CD4-positive, CD25-positive, alpha-beta regulatory T cell (primary cell): Measurements from ENCODE around the gene BIVM. TPM values are rescaled to one million over a fixed set of nuclear protein-coding genes. Genes with fewer than 3 reads are reported as not detected.

Experiments
- ATAC-seq, 2 donors: fragments of 150-1000 bp; cut with Tn5 transposase; one replicate each; pipeline ENCODE4 v1.10.0; 2021; ENCODE audit warnings: low read depth in 2 of 2, moderate number of reproducible peaks in 2 of 2, moderate library complexity in 1 of 2
- DNase-seq, 3 donors: peaks; one replicate each; pipeline versions ENCODE4 v3.0.0 to v3.0.0-alpha.2; 2012 to 2022; ENCODE audit warnings: mixed read lengths in 1 of 3
- H3K27ac ChIP-seq: one replicate; pipeline ENCODE4 v1.7.0; 2013; ENCODE audit warnings: mild to moderate bottlenecking, low read length; ENCODE audit not compliant: insufficient read depth, poor library complexity, severe bottlenecking
- H3K27me3 ChIP-seq: one replicate; pipeline ENCODE4 v1.7.0; 2013; ENCODE audit warnings: low read length; ENCODE audit not compliant: control insufficient read depth, insufficient read depth
- H3K36me3 ChIP-seq: one replicate; pipeline ENCODE4 v1.7.0; 2013; ENCODE audit warnings: mild to moderate bottlenecking, low read length, moderate library complexity; ENCODE audit not compliant: control insufficient read depth, insufficient read depth
- H3K4me1 ChIP-seq: 2 replicates; pipeline ENCODE4 v1.7.0; 2013; ENCODE audit warnings: mild to moderate bottlenecking, low read length; ENCODE audit not compliant: insufficient read depth, control insufficient read depth, poor library complexity, severe bottlenecking
- H3K4me3 ChIP-seq: one replicate; pipeline ENCODE4 v1.7.0; 2013; ENCODE audit warnings: low read depth, mild to moderate bottlenecking, low read length, moderate library complexity
- H3K9me3 ChIP-seq, 2 experiments: 1 replicate in 1 of 2; 2 replicates in 1 of 2; pipeline ENCODE4 v1.7.0; 2013; ENCODE audit warnings: low read length in 2 of 2, mild to moderate bottlenecking in 1 of 2, moderate library complexity in 1 of 2; ENCODE audit not compliant: control insufficient read depth in 2 of 2
- H3K27ac Mint-ChIP-seq, 3 donors: one replicate each; pipeline ENCODE4 v1.8.0; 2020 to 2022; ENCODE audit warnings: mild to moderate bottlenecking in 3 of 3, mixed read lengths in 3 of 3, moderate library complexity in 2 of 3
- H3K27me3 Mint-ChIP-seq: one replicate; pipeline ENCODE4 v1.8.0; 2022; ENCODE audit warnings: mild to moderate bottlenecking, mixed read lengths
- H3K36me3 Mint-ChIP-seq: one replicate; pipeline ENCODE4 v1.8.0; 2020; ENCODE audit warnings: mixed read lengths
- H3K4me1 Mint-ChIP-seq, 4 donors: one replicate each; pipeline ENCODE4 v1.8.0; 2020 to 2022; ENCODE audit warnings: mixed read lengths in 4 of 4, mild to moderate bottlenecking in 1 of 4
- H3K4me3 Mint-ChIP-seq, 4 donors: one replicate each; pipeline ENCODE4 v1.8.0; 2020 to 2022; ENCODE audit warnings: mild to moderate bottlenecking in 4 of 4, mixed read lengths in 4 of 4, moderate library complexity in 3 of 4
- H3K9me3 Mint-ChIP-seq, 7 donors: one replicate each; pipeline ENCODE4 v1.8.0; 2020 to 2022; ENCODE audit warnings: mixed read lengths in 7 of 7, mild to moderate bottlenecking in 3 of 7, moderate library complexity in 2 of 7
- polyA plus RNA-seq, 4 donors: library from polyadenylated mRNA; unstranded; fragments of 300-500 nt; fragmentation: Illumina TruSeq; gene quantifications; one replicate each; pipeline ENCODE4 v1.2.3, GENCODE V29; 2021
- total RNA-seq: library from RNA; stranded (reverse); gene quantifications from one replicate; pipeline ENCODE4 v1.2.3, GENCODE V29; 2022

Gene BIVM
- total and polyA plus RNA-seq, 5 donors from 2014 or later = 6.1 to 8.4 (median 7.9) TPM

GRCh38 chr13:102793611-102794355 lies 5.1 kb upstream of the BIVM start:
- Mint-ChIP-seq H3K27ac (no peak overlapping the region), H3K4me1 (peaks cover 0 to 7% (median 3%) of the 10 kb centered on the region in 4 donors), H3K4me3 (peak overlapping the region in 1 of 4 donors; percentile 28), H3K36me3 (no peaks in the 10 kb centered on the region), H3K9me3 (peaks cover 0 to 2% (median 0%) of the 10 kb centered on the region in 7 donors), H3K27me3 (peaks cover 13% of the 10 kb centered on the region)
- ATAC-seq (no peak), DNase-seq (no peak)
- H3K9me3 ChIP-seq = no peaks in the 10 kb centered on the region
- no peaks in the 10 kb centered on the region for H3K36me3 ChIP-seq
- H3K4me1 ChIP-seq = peaks cover 9% of the 10 kb centered on the region
- no peak overlapping the region for H3K27ac ChIP-seq
- H3K27me3 ChIP-seq = peaks cover 6% of the 10 kb centered on the region
- no peak overlapping the region for H3K4me3 ChIP-seq

GRCh38 chr13:102799426-102800144 lies 666 bp downstream of the BIVM start:
- no peak overlapping the region for H3K27ac ChIP-seq
- peak overlapping the region in 2 of 3 donors; percentile 42 to 92 for H3K27ac Mint-ChIP-seq
- H3K4me1 Mint-ChIP-seq = peaks cover 4 to 41% (median 20%) of the 10 kb centered on the region in 4 donors

GRCh38 chr13:102800145-102801041 lies 1.5 kb downstream of the BIVM start:
- Mint-ChIP-seq H3K4me1 (peaks cover 4 to 43% (median 20%) of the 10 kb centered on the region in 4 donors), H3K27ac (peak overlapping the region in 2 of 3 donors; percentile 83 to 92), H3K36me3 (peaks cover 3% of the 10 kb centered on the region), H3K27me3 (peaks cover 17% of the 10 kb centered on the region), H3K4me3 (peak overlapping the region; percentile 90 to 97 (median 94)), H3K9me3 (no peaks in the 10 kb centered on the region)
- Histone ChIP-seq H3K27me3 (peaks cover 6% of the 10 kb centered on the region), H3K36me3 (no peaks in the 10 kb centered on the region), H3K9me3 (no peaks in the 10 kb centered on the region), H3K4me3 (peak overlapping the region; percentile 68), H3K27ac (peak overlapping the region; percentile 14), H3K4me1 (peaks cover 29% of the 10 kb centered on the region)
- DNase-seq = peak; percentile 72 to 87 (median 77)
- ATAC-seq = peak; percentile 83 to 85

More at GRCh38 chr13:102799426-102800144, 666 bp downstream of the BIVM start:
- Mint-ChIP-seq H3K4me3 (peak overlapping the region; percentile 90 to 97 (median 92)), H3K36me3 (no peaks in the 10 kb centered on the region), H3K9me3 (no peaks in the 10 kb centered on the region), H3K27me3 (peaks cover 17% of the 10 kb centered on the region)
- Histone ChIP-seq H3K4me3 (peak overlapping the region; percentile 59), H3K36me3 (no peaks in the 10 kb centered on the region), H3K9me3 (no peaks in the 10 kb centered on the region), H3K4me1 (peaks cover 29% of the 10 kb centered on the region), H3K27me3 (peaks cover 6% of the 10 kb centered on the region)
- ATAC-seq (no peak), DNase-seq (peak in 2 of 3 donors; percentile 13 to 14)

- Mint-ChIP-seq H3K9me3 (no peaks in the 10 kb centered on the region), H3K4me3 (no peak overlapping the region), H3K36me3 (peaks cover 15% of the 10 kb centered on the region), H3K27me3 (peaks cover 4% of the 10 kb centered on the region), H3K27ac (no peak overlapping the region), H3K4me1 (peaks cover 11 to 44% (median 21%) of the 10 kb centered on the region in 4 donors)
- ATAC-seq = no peak
- DNase-seq = no peak
- Histone ChIP-seq H3K4me3 (no peak overlapping the region), H3K27me3 (no peaks in the 10 kb centered on the region), H3K36me3 (no peaks in the 10 kb centered on the region), H3K27ac (no peak overlapping the region), H3K9me3 (no peaks in the 10 kb centered on the region), H3K4me1 (peaks cover 5% of the 10 kb centered on the region)
These were observed 6.8 kb downstream of the BIVM start for GRCh38 chr13:102805680-102806079.

DNA sequence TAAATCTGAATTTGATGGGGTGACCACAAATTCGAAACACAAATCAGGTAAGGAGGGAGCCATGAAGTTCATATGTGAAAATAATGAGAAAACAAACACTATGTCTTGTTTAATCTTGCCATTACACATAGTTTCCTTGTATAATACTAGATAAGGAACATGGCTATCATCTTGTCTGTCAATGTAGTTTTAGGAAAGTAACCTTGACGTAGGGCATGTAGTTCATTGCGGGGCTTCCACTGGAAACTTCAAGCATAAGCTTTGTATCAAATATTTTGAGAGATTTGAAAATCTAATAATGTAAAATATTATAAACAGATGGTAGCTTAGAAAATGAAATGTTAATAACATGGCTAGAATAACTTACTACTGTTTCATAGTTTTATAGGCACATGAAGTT lies 8.8 kb downstream of the BIVM start:
- Histone ChIP-seq H3K36me3 (no peaks in the 10 kb centered on the region), H3K27ac (no peak overlapping the region), H3K27me3 (no peaks in the 10 kb centered on the region), H3K4me1 (no peaks in the 10 kb centered on the region), H3K4me3 (no peak overlapping the region), H3K9me3 (no peaks in the 10 kb centered on the region)
- H3K9me3 Mint-ChIP-seq = peaks cover 0 to 6% (median 2%) of the 10 kb centered on the region in 7 donors
- no peak overlapping the region for H3K4me3 Mint-ChIP-seq
- no peak for ATAC-seq
- peaks cover 26% of the 10 kb centered on the region for H3K36me3 Mint-ChIP-seq
- H3K4me1 Mint-ChIP-seq = peaks cover 4 to 27% (median 9%) of the 10 kb centered on the region in 4 donors
- DNase-seq = no peak
- H3K27me3 Mint-ChIP-seq = peaks cover 4% of the 10 kb centered on the region
- H3K27ac Mint-ChIP-seq = no peak overlapping the region

DNA sequence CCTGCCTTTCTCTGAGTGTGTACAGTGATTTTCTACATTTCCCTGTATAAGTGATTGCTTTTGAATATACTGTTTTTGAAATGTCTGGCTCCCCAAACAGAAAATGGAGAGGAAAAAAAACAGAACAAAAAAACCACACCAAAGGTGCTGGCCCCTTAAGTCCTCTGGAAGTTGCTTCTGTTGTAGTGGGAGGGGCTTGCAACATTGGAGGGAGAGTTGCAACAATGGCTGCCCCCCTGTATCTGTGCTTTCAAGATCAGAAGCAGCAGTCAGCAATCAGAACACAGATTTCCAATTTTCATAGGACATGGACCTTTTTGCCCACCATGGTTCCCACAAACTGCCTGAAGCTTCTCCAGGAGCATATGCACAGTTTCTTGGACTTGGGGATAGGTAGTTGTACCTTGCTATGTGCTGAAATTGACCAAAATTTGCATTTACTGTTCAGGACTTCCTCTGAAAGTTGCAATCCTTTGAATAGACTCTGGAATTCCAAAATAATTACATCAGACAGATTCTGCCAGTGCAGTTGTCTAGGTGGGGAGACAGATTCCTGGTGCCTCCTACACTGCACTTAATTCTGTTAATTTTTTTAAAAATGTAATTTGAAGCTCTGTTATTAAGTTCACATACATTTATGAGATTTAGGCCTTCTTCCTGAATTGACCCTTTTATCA lies 13.8 kb downstream of the BIVM start:
- H3K27ac Mint-ChIP-seq = no peak overlapping the region
- H3K27me3 Mint-ChIP-seq = peaks cover 4% of the 10 kb centered on the region
- Histone ChIP-seq H3K36me3 (no peaks in the 10 kb centered on the region), H3K4me1 (no peaks in the 10 kb centered on the region), H3K27me3 (no peaks in the 10 kb centered on the region), H3K9me3 (no peaks in the 10 kb centered on the region), H3K4me3 (no peak overlapping the region), H3K27ac (no peak overlapping the region)
- H3K4me3 Mint-ChIP-seq = no peak overlapping the region
- DNase-seq = no peak
- peaks cover 0 to 6% (median 2%) of the 10 kb centered on the region in 7 donors for H3K9me3 Mint-ChIP-seq
- H3K36me3 Mint-ChIP-seq = peaks cover 30% of the 10 kb centered on the region
- H3K4me1 Mint-ChIP-seq = peaks cover 10 to 16% (median 11%) of the 10 kb centered on the region in 4 donors
- no peak for ATAC-seq
